ENCODE data around the gene AP2B1.

AP2B1 gene

DNA sequence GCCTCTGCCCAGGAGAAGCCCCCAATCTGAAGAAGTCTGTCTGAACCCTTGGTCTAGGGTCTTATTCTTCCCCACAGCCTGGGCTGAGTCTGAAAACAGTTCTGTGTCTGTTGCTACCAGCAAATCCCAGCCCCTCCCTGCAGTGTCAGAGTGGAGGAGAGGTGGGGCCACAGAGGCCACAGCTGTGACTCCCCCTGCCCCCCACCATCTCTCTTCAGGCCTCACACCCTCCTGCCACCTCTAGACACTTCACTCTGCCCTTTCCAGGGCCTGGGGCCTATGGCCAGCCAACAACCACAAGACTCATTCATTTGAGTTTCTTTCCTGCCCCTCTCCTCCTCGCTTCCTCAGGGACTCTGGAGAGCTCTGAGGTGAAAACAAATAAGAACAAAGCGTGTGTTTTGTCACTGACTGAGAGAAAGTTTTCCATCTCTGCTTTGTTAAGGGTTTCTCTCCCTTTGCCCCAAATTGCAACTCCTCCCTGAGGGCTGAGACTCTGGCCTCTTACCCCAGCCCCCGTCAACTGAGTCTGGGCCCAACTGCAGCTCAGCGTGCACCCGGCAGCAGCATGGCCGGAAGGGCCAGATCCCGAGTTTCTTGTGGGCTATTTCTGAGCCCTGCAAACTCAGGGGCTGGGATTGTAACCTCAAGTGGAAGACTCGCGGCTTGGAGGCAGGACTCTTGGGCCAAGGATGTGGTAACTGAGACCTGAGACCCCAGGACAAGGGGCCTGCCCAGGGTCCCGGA, 186.7 kb downstream of the AP2B1 start:
- no peak for DNase-seq (ENCODE audit: low read depth)

DNA sequence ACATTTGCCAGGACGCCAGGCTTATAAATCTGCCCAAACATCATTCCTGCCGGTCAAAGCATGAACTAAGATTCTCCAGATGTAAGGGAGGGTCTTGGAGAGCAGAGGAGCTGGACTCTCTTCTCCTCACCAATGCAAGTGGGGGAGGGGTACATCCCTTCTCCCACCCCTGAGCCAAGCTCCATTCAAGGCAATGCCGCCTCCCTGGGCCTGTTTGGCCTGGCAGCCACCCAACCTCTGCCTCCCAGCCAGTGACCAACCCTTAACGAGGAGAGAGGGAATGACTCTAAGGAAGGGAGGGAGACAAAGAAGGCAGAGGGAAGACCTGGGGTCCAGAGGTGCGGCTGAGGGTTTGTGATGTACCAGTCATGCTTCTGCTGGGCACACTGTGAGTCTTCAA, 187.4 kb downstream of the AP2B1 start:
- DNase-seq (ENCODE audit: low read depth) = no peak

DNA sequence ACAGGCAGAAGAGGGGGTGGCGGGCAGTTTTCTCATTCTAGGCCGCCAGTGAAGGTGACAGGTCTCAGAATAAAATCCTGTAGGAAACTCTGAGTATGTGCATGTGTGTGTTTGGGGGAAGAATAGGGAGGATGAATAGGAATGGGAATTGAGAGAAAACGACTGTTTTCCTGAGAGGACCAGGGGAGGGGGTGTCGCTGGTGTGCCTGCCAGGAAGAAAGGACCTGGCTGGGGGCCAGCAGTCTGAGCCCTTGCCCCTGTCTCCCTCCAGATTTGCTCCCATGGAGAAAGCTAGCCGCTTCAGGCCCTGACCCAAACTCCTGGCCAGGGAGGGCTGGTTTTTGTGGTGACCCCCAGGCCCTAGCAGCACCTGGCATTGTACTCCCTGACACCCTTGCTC, 187.9 kb downstream of the AP2B1 start:
- no peak for DNase-seq (ENCODE audit: low read depth)

DNA sequence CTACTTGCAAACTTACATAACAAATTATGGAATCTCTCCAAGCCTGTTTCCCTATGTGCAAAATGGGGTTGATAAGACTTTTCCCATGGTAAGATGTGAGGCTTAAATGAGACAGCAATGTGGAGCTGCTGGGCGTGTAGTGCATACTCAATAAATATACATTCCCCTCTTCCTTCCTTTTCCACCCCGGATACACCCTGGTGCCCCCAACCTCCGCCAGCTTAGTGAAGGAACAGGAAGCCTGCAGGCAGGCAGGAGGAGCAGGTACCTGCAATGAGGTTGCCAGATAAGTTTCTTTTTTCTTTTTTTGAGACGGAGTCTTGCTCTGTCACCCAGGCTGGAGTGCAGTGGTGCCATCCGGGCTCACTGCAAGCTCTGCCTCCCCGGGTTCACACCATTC, 188.5 kb downstream of the AP2B1 start:
- no peak for DNase-seq (ENCODE audit: low read depth)

Measured in activated gamma-delta T cell treated with anti-CD3 and anti-CD28 coated beads, Interleukin-2, amount 50 U/mL, for 16 hours (primary cell).